Placental epithelial cell (primary cell): ENCODE measurements around the gene ATXN7L3. TPM values are rescaled to one million over a fixed set of nuclear protein-coding genes. Genes with fewer than 3 reads are reported as not detected.

Experiments
- small RNA-seq: library from RNA; depleted of rRNA; stranded (forward); fragments of <200 nt; gene quantifications from one replicate; pipeline ENCODE3, GENCODE V24; 2012
- total RNA-seq: library from RNA; depleted of rRNA; stranded (reverse); fragments of >200 nt; gene quantifications from 2 replicates; pipeline ENCODE4 v1.2.3, GENCODE V29; 2012

Gene ATXN7L3, protein sequence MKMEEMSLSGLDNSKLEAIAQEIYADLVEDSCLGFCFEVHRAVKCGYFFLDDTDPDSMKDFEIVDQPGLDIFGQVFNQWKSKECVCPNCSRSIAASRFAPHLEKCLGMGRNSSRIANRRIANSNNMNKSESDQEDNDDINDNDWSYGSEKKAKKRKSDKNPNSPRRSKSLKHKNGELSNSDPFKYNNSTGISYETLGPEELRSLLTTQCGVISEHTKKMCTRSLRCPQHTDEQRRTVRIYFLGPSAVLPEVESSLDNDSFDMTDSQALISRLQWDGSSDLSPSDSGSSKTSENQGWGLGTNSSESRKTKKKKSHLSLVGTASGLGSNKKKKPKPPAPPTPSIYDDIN
- 56.1 and 60.1 TPM in 2 replicates for total RNA-seq

DNA sequence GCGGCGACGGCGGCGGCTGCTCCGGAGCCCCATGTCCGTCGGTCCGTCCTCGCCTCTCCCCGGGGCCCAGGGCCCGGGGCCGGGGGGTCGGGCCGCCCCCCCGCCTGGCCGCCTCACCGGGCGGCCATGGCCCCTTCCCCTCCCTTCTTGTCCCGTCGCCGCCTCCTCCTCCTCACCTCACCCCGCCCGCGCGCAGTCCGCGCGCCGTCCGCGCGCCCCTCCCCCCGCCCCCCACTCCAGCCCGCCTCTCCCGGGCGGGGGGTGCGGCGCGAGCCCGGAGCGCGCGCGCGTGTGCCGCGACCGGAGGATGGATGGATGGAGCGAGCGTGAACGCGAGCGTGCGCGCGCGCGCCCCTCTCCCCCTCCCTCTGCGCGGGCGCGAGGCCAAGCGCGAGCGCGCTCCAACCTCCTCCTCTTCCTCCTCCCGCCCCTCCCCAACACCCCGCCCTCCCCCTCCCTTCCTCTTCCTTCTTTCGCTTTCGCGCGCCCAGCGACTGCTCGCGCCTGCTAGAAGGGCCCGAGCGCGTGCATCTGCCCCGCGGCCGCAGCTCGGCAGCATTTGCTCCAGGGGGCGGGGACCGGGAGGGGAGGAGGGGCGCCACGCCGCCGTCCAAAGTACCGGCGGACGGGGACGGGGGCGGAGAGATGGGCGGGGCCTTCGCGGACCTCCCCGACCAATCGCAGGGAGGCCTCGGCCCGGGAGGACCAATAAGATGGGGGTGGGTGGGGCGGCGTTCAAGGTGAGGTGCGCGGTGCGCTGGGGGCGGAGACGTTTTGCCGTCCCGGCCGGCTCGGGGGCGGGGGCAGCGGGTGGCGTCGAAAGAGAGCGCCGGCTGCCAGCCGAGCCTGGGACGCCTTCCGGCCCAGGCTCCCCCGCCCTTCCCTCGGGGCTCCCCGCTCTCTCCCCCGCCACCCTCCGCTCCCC is at the start of gene ATXN7L3:
Gene ATXN7L3 (minus strand): TSS at position 332 of the 925 bp plus-strand sequence. CDS start 1,814 bp downstream, outside the sequence.

DNA sequence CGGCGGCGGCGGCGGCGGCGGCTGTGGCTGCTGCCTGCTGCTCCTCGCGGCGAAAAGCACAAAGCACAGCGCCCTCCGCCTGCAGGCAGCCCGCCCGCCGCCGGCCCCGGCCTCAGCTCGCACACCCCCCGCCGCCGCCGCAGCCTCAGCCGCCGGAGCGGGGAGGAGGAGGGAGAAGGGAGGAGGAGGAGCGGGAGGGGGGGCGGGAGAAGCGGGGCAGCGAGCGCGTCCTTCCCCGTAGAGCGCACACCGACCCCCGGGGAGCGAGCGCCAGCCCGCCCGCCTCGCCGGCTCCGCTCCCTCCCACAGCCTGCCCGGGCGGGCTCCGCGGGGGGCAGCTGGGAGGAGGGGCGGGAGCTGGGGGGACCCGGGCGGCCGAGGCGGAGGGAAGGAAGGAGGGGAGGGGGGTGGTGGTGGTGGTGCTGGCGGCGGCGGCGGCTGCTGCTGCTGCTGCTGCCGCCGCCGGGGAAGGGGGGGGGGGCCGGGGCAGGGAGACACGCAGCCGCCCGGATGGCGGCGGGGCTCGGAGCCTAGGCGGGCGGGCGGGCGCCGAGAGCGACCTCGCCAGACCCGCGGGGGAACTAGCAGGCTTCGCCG is 20.0 kb upstream of the ATXN7L3 start, which contains the start of gene UBTF:
Gene UBTF (minus strand): TSS at position 60 of the 597 bp plus-strand sequence. CDS start 1,446 bp downstream, outside the sequence.

DNA sequence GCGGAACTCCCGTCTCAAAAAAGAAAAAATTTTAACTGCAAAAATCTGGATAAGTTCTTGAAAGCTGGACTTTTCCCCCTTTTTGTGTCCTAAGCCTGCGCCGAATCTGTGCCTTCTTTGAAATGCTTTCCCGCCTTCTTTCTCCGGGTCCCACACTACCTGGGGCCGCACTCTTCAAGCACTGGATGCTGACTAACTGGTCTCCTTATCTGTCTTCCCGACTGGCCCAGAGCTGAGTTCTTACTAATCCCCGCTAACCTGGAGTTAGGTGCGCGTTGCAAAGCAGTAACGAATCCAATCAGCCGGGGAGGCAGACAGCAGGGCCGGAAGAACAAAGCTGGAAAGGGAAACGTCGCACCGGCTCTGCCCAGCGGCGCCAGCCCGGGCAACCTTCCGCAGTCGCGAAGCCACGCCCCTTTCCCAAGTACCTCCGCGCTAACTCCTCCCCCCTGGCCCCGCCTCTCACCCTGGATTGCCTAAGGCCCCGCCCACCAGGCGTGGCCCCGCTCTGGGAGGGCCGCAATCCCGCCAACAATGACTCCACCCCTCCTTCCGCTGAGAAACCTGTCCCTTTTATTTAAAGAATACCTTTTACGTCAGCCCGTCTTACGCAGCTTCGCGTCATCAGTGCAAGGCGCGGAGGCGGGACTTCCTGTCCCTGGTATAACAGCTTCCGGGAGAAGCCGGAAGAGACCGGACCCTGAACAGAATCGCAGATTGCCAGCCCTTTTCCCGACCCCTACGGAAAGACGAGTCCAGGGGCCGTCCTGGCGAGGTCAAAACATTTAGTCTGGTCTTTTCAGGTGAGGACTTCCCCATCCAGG is 13.2 kb downstream of the ATXN7L3 start, which contains the start of gene TMUB2:
Gene TMUB2 (plus strand): TSS at position 666 of the 824 bp plus-strand sequence. CDS start 737 bp downstream, outside the sequence.

DNA sequence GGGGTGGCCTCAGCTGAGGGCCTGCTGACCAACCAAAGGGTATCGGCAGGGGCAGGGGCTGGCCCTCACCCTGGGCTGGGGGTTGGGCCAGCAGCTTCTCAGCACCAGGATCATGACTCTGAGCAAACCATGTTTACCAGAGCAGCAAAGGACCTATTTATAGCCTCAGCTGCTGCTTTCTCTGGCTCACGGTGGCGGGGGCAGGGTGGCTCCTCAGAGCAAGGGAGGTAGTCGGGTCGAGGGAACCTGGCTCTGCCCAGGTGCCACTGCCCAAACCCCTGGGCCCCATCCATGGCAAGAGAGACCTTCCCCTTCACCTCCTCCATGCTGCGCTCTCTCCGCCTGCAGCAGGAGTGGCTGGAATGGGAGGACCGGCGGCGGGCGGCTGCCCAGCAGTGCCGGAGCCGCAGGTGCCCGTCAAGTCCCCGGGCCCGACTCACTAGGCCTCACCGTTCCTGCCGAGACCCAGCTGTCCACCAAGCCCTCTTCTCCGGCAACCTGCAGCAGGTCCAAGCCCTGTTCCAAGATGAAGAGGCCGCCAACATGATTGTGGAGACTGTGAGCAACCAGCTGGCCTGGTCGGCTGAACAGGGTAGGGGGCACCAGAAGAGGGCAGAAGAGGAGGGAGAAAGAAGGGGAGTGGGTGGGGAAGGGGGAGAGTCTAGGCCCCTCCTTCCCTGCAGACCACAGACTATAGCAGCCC is 29.0 kb downstream of the ATXN7L3 start, which contains the start of gene ASB16:
Gene ASB16 (plus strand): TSS at position 206 of the 703 bp plus-strand sequence. CDS start 86 bp downstream, at position 292.

Small RNA genes within 50 kb of the gene (small RNA-seq; reads per million reads assigned to genes)
- gene MIR6782: not detected

Other genes starting within 250 kb of the ATXN7L3 start
- gene PYY, start 245.9 kb downstream of the ATXN7L3 start, total RNA-seq: not detected in 2 replicates
- 2.4 and 2.5 TPM in 2 replicates for gene NAGS, start 195.3 kb downstream of the ATXN7L3 start, total RNA-seq
- gene TMEM101, start 184.9 kb downstream of the ATXN7L3 start, total RNA-seq: 60.3 and 125 TPM in 2 replicates
- 20.8 and 50.0 TPM in 2 replicates for gene LSM12, start 133.2 kb downstream of the ATXN7L3 start, total RNA-seq
- 11.8 and 24.2 TPM in 2 replicates for gene G6PC3, start 129.1 kb downstream of the ATXN7L3 start, total RNA-seq
- 27.3 and 35.7 TPM in 2 replicates for gene HDAC5, start 76.2 kb downstream of the ATXN7L3 start, total RNA-seq
- 1.5 and 1.6 TPM in 2 replicates for gene HROB, start 58.0 kb downstream of the ATXN7L3 start, total RNA-seq
- 0.11 TPM in 1 of 2 replicates, not detected in the other for gene ASB16, start 29.2 kb downstream of the ATXN7L3 start, total RNA-seq
- gene TMUB2, start 12.9 kb downstream of the ATXN7L3 start, total RNA-seq: 34.3 and 44.4 TPM in 2 replicates
- gene UBTF, start 19.8 kb upstream of the ATXN7L3 start, total RNA-seq: 43.8 and 90.3 TPM in 2 replicates
- not detected in 2 replicates for gene SLC4A1, start 68.3 kb upstream of the ATXN7L3 start, total RNA-seq
- 0.11 TPM in 1 of 2 replicates, not detected in the other for gene RUNDC3A, start 108.7 kb upstream of the ATXN7L3 start, total RNA-seq
- gene SLC25A39, start 124.9 kb upstream of the ATXN7L3 start, total RNA-seq: 101 and 160 TPM in 2 replicates
- 228 and 715 TPM in 2 replicates for gene GRN, start 145.4 kb upstream of the ATXN7L3 start, total RNA-seq
- 2.2 and 4.3 TPM in 2 replicates for gene FAM171A2, start 164.0 kb upstream of the ATXN7L3 start, total RNA-seq
- gene ITGA2B, start 189.8 kb upstream of the ATXN7L3 start, total RNA-seq: 0.11 and 1.2 TPM in 2 replicates